Chondrocyte (in vitro differentiated cells): ENCODE measurements around the gene CHCHD1. TPM values are rescaled to one million over a fixed set of nuclear protein-coding genes. Genes with fewer than 3 reads are reported as not detected.

Experiments
- DNase-seq: peaks from one replicate; pipeline ENCODE4 v3.0.0; 2021; ENCODE audit warnings: mixed read lengths, low spot score
- H3K27ac Mint-ChIP-seq: one replicate; pipeline ENCODE4 v1.8.0; 2021; ENCODE audit warnings: mild to moderate bottlenecking, moderate library complexity, mixed read lengths; ENCODE audit not compliant: unreplicated experiment
- H3K27me3 Mint-ChIP-seq: 2 replicates; pipeline ENCODE4 v1.8.0; 2021; ENCODE audit warnings: low read depth, mixed read lengths
- H3K36me3 Mint-ChIP-seq: 2 replicates; pipeline ENCODE4 v1.8.0; 2021; ENCODE audit warnings: low read depth, mixed read lengths
- H3K4me1 Mint-ChIP-seq: 2 replicates; pipeline ENCODE4 v1.8.0; 2021; ENCODE audit warnings: low read depth, mild to moderate bottlenecking, mixed read lengths
- H3K4me3 Mint-ChIP-seq: one replicate; pipeline ENCODE4 v1.8.0; 2021; ENCODE audit warnings: mild to moderate bottlenecking, moderate library complexity, mixed read lengths; ENCODE audit not compliant: unreplicated experiment
- H3K9me3 Mint-ChIP-seq: 2 replicates; pipeline ENCODE4 v1.8.0; 2021; ENCODE audit warnings: low read depth, mixed read lengths
- total RNA-seq: library from RNA; stranded (reverse); gene quantifications from 3 replicates; pipeline ENCODE4 v1.2.1, GENCODE V29; 2021
- TF ChIP-seq, protein P1 (sequence below): fragments of 200-600 bp; sonication (generic); IDR thresholded peaks from 2 replicates; pipeline ENCODE4 v1.5.0; 2021; ENCODE audit warnings: antibody characterized with exemption, mild to moderate bottlenecking, moderate library complexity

The CHCHD1 gene
- total RNA-seq, 1 donor from 2014 or later = 17.4 TPM

DNA sequence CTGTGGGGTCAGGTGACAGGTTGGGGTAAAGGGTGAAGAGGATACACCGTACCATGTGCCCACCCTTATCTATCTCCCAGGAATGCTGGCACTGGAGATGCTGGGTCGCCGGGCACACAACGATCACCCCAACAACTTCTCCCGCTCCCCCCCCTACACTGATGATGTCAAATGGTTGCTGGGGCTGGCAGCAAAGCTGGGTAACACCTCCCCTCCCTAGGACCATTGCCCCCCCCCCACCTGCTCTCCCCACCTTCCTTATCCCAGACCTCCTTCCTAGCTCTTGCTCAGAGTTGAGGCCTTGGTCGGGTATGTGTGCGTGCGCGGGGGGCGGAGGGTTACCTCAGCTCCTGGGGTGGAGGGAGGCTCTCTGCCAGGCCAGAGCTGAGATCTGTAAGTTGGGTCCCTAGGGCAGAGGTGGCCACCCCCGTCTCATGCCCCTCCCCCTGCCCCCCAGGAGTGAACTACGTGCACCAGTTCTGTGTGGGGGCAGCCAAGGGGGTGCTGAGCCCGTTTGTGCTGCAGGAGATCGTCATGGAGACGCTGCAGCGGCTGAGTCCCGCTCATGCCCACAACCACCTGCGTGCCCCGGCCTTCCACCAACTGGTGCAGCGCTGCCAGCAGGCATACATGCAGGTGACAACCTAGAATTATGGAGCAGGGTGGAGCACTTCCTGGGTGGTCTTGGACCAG, 18.9 kb downstream of the CHCHD1 start:
- Mint-ChIP-seq H3K27me3 (no peaks in the 10 kb centered on the region), H3K36me3 (peaks cover 35% of the 10 kb centered on the region), H3K4me3 (no peak overlapping the region), H3K27ac (peak overlapping the region; percentile 32), H3K4me1 (peaks cover 5% of the 10 kb centered on the region), H3K9me3 (no peaks in the 10 kb centered on the region)
- TF ChIP-seq, protein P1, sequence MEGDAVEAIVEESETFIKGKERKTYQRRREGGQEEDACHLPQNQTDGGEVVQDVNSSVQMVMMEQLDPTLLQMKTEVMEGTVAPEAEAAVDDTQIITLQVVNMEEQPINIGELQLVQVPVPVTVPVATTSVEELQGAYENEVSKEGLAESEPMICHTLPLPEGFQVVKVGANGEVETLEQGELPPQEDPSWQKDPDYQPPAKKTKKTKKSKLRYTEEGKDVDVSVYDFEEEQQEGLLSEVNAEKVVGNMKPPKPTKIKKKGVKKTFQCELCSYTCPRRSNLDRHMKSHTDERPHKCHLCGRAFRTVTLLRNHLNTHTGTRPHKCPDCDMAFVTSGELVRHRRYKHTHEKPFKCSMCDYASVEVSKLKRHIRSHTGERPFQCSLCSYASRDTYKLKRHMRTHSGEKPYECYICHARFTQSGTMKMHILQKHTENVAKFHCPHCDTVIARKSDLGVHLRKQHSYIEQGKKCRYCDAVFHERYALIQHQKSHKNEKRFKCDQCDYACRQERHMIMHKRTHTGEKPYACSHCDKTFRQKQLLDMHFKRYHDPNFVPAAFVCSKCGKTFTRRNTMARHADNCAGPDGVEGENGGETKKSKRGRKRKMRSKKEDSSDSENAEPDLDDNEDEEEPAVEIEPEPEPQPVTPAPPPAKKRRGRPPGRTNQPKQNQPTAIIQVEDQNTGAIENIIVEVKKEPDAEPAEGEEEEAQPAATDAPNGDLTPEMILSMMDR = no peak
- peak; percentile 90 for DNase-seq

DNA sequence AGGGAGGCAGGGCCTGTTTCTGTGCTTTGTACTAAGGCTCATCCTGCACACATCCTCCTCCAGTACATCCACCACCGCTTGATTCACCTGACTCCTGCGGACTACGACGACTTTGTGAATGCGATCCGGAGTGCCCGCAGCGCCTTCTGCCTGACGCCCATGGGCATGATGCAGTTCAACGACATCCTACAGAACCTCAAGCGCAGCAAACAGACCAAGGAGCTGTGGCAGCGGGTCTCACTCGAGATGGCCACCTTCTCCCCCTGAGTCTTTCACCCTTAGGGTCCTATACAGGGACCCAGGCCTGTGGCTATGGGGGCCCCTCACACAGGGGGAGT, 19.4 kb downstream of the CHCHD1 start:
- Mint-ChIP-seq H3K9me3 (no peaks in the 10 kb centered on the region), H3K4me1 (peaks cover 5% of the 10 kb centered on the region), H3K36me3 (peaks cover 38% of the 10 kb centered on the region), H3K27ac (peak overlapping the region; percentile 8), H3K27me3 (no peaks in the 10 kb centered on the region), H3K4me3 (no peak overlapping the region)
- DNase-seq = peak; percentile 60
- TF ChIP-seq, protein P1 = no peak

DNA sequence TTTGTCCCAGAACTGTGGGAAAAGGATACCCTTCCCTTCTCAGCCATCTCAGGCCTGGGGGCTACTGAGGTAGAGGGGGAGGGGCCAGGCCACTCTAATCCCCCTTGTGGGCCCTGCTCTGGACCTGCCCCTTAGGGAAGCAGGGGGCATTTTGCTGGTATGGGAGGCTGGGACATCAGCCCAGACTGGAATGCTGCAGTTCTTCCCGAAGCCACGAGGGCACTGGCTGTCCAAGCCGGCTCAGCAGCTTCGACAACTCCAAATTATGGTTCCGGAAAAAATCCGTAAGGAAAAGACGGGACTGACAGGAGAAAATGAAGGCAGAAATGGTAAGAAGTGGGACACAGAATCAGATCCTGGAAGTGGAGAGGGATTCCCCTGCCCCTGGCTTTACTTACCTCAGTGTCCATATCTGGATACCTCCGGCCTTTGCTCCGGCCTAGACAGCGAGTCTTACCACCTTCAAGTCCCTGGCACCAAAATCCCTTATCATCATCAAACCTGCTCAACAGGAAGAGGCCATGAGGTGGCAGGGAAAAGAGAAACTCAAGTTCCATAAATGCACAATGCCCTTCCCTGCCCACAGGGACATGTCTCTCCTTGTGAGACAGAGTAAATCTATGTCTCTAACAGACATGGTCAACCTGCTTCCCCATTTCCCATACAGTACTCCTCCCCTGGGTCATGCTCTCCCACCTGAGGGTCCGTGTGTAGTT, 20.6 kb downstream of the CHCHD1 start:
- peak; percentile 24 for DNase-seq
- H3K36me3 Mint-ChIP-seq = peaks cover 38% of the 10 kb centered on the region
- no peaks in the 10 kb centered on the region for H3K9me3 Mint-ChIP-seq
- H3K4me3 Mint-ChIP-seq = no peak overlapping the region
- TF ChIP-seq, protein P1 = peak; percentile 9
- peak overlapping the region; percentile 74 for H3K27ac Mint-ChIP-seq
- H3K4me1 Mint-ChIP-seq = peaks cover 14% of the 10 kb centered on the region
- no peaks in the 10 kb centered on the region for H3K27me3 Mint-ChIP-seq

DNA sequence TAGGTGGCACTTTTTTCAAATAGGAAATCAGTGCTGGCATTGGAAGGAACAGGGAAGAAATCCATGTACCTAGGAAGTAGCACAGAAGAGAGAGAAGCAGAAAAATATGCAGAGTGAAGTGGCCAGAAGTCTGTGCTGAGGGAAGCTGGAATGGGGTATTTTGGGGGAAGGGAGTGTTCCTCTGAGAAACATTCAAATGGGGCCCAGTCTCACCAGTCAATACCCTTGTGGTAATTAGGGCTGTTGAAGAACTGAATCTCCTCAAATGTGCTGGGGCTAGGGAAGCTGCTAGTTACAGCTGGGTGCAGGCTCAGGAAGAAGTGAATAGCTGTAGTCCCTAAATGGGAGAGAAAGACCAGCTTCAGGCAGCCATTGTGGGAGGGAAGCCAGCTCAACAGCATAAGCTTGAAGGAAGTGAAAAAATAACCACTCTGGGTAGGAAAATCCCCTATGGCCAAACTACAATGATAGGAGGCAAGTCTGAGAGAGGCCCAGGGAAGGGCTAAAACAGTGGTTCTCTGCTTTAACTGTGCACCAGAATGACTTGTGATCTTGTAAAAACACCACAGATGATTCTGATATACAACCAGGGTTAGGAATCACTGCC, 21.9 kb downstream of the CHCHD1 start:
- Mint-ChIP-seq H3K4me1 (peaks cover 14% of the 10 kb centered on the region), H3K9me3 (no peaks in the 10 kb centered on the region), H3K27ac (peak overlapping the region; percentile 50), H3K4me3 (no peak overlapping the region), H3K27me3 (no peaks in the 10 kb centered on the region), H3K36me3 (peaks cover 30% of the 10 kb centered on the region)
- TF ChIP-seq, protein P1 = no peak
- no peak for DNase-seq

DNA sequence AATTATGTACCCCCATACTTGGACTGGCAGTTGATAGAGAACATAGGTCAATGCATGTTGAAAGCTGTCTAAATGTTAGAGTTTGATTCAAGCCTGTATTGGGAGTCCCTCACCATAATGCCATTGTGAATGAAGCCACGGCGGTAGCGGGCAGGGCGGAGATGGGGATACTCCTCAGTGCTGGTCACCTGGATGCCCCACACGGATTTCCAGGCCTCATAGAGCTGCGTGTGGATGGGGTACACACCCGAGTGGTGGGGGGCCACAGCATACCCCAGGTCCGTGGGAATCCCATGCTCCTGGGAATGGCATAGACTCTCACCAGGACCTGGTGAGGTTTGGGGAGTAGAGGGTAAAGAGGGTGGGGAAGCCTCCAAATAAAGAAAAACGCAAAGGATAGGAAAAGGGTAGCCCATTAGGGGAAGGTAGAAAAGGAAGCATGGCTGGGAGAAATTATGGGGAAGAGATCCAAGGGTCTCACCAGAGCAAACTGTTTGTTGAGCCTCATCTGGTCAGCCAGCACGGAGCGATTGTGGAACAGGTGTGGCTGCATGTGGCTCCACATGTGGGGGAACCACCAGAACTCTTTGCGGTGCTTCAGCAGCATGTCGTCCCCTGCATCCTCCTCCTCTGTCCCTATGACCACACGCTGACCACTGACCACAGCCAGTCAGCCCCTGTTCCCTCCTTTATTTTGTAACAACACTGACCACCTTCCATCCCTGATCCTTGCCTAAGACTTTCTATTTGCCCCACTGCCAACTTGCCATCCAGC, 24.5 kb downstream of the CHCHD1 start:
- H3K4me3 Mint-ChIP-seq = no peak overlapping the region

More for the DNA sequence above, 24.5 kb downstream of the CHCHD1 start:
- H3K27me3 Mint-ChIP-seq = no peaks in the 10 kb centered on the region
- DNase-seq = peak; percentile 64
- H3K27ac Mint-ChIP-seq = no peak overlapping the region
- H3K36me3 Mint-ChIP-seq = peaks cover 26% of the 10 kb centered on the region
- H3K4me1 Mint-ChIP-seq = peaks cover 31% of the 10 kb centered on the region
- TF ChIP-seq, protein P1 = no peak
- H3K9me3 Mint-ChIP-seq = no peaks in the 10 kb centered on the region
